NT2/D1 (cell line): Measurements from ENCODE around the gene DEXI.

Source experiments
- DNase-seq: peaks from one replicate; pipeline ENCODE4 v3.0.0-alpha.2; 2011; ENCODE audit warnings: low read depth, low spot score
- H3K27me3 ChIP-seq: 2 replicates; pipeline ENCODE4 v1.6.0; 2011; ENCODE audit warnings: mild to moderate bottlenecking; ENCODE audit not compliant: insufficient read length, insufficient read depth
- H3K36me3 ChIP-seq: 2 replicates; pipeline ENCODE4 v1.6.1; 2011; ENCODE audit warnings: mild to moderate bottlenecking, low read length, mixed read lengths; ENCODE audit not compliant: insufficient read depth, insufficient read length
- H3K4me1 ChIP-seq: 2 replicates; pipeline ENCODE4 v1.5.1; 2011; ENCODE audit not compliant: insufficient read depth, insufficient read length
- H3K4me3 ChIP-seq: 2 replicates; pipeline ENCODE4 v1.5.1; 2011; ENCODE audit warnings: low read depth; ENCODE audit not compliant: insufficient read length
- H3K9ac ChIP-seq: 2 replicates; pipeline ENCODE4 v1.6.0; 2011; ENCODE audit warnings: low read depth; ENCODE audit not compliant: insufficient read length
- H3K9me3 ChIP-seq: 2 replicates; pipeline ENCODE4 v1.5.1; 2011; ENCODE audit warnings: mild to moderate bottlenecking, low read length; ENCODE audit not compliant: insufficient read depth
- SUZ12 ChIP-seq: IDR thresholded peaks from 2 replicates; pipeline ENCODE4 v1.6.1; 2011; ENCODE audit not compliant: insufficient read length, insufficient read depth; ENCODE audit errors: extremely low read depth
- YY1 ChIP-seq: IDR thresholded peaks from 2 replicates; pipeline ENCODE4 v1.6.1; 2011; ENCODE audit not compliant: insufficient read length, insufficient read depth
- ZNF274 ChIP-seq: IDR thresholded peaks from 2 replicates; pipeline ENCODE4 v1.6.1; 2011; ENCODE audit warnings: mild to moderate bottlenecking, low read depth, low read length

The DEXI gene

DNA sequence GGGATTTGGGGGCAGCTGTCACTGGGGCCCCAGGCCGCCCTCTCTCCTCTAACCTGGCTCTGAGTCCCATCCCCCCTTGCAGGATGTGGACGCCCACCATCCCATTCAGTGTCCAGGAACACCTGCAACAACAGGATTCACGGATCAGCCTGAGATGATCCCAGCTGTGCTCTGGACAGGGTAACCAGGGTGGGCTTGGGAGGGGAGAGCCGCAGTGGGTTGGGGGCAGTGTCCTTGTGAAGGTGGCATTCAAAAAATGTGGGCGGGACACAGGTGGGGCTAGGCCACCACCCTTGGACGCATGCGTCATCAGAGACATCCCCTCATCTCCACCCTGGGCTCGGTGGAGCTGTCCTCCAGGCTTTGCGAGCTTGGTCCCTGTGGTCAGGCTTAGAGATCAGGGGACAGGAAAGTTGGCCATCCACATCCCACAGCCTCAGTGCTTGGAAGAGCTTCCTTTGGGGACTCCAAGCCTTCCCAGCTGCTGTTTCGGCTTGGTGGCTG lies 19.1 kb downstream of the DEXI start:
- Histone ChIP-seq H3K9ac (no peak overlapping the region), H3K9me3 (no peaks in the 10 kb centered on the region), H3K27me3 (no peaks in the 10 kb centered on the region), H3K36me3 (peaks cover 21% of the 10 kb centered on the region), H3K4me1 (peaks cover 6% of the 10 kb centered on the region), H3K4me3 (no peak overlapping the region)
- no peak for DNase-seq
- TF ChIP-seq ZNF274 (no peak), SUZ12 (no peak), YY1 (no peak)

DNA sequence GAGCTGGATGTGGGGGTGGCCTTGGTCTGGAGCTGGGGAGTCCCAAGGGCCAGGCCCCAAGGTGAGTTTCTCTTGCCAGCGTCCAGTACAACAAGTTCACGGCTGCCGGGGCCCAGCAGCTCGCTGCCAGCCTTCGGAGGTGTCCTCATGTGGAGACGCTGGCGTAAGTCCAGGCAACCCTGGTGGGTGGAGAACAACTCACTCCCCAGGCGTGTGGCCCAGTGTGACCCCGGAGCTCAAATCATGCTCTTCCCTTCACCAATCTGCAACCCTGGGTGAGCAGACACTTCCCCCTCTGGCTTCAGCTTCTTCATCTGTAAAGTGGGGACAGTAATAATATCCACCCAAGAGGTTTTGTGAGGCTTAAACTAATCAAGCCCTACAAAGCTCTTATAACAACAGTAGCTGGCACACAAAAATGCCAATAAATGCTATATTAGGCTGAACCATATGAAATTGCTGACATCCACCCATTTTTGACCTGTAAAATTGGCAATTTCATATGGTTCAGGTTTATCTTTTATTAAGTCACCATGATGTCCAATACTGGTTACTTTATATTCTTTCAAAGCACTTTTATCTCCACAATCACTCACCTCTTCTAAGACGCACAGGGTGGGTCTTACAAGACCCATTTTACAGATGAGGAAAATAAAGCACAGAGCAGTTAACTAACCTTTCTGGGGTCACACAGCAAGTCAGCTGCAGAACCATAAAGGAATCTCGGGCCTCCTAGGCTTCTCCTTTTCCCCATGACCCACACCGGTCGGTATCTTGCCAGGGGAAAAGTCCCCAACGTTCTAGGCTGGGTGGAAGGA lies 19.7 kb downstream of the DEXI start:
- H3K9ac ChIP-seq, result no peak overlapping the region
- H3K4me3 ChIP-seq, result no peak overlapping the region
- no peaks in the 10 kb centered on the region for H3K9me3 ChIP-seq
- H3K36me3 ChIP-seq, result peaks cover 16% of the 10 kb centered on the region
- TF ChIP-seq YY1, result no peak
- no peak for TF ChIP-seq ZNF274
- TF ChIP-seq SUZ12, result no peak
- H3K27me3 ChIP-seq, result no peaks in the 10 kb centered on the region
- H3K4me1 ChIP-seq, result peaks cover 7% of the 10 kb centered on the region
- DNase-seq, result no peak

DNA sequence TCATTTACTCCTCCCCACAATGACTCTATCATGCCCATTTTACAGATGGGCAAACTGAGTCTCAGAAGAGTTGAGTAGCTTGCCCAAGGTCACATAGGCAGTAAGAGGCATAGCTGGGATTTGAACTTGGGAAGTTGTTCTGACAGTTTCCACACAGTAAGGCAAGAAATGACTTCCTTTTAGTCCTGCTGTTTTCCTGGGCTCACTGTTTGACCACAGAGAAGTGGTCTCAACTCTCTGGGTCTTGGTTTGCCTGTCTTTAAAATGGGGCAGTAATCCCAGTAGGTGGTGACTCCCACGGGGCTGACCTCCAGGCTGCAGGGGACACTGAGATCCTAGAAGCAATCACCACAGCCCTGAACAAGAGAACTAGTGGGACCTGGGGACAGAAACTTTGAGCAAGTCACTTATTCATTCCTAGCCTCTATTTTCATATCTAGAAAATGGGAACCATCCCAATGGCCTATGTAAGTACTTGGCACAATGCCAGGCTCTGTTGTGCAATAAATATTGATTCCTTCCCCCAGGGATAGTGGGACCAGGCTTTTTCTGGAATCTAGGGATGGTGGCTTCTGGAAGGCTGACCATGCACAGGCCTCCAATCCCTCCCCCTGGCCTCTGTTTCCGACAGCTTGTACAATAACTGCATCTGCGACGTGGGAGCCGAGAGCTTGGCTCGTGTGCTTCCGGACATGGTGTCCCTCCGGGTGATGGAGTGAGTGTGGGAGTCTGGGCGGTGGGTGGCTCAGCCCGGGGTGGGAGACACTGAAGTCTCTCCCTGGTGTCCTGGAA lies 20.5 kb downstream of the DEXI start:
- no peaks in the 10 kb centered on the region for H3K9me3 ChIP-seq
- no peak overlapping the region for H3K9ac ChIP-seq
- H3K27me3 ChIP-seq, result no peaks in the 10 kb centered on the region
- peaks cover 7% of the 10 kb centered on the region for H3K4me1 ChIP-seq
- no peak for DNase-seq
- H3K36me3 ChIP-seq, result peaks cover 12% of the 10 kb centered on the region
- TF ChIP-seq SUZ12 (no peak), YY1 (no peak), ZNF274 (no peak)
- H3K4me3 ChIP-seq, result no peak overlapping the region

DNA sequence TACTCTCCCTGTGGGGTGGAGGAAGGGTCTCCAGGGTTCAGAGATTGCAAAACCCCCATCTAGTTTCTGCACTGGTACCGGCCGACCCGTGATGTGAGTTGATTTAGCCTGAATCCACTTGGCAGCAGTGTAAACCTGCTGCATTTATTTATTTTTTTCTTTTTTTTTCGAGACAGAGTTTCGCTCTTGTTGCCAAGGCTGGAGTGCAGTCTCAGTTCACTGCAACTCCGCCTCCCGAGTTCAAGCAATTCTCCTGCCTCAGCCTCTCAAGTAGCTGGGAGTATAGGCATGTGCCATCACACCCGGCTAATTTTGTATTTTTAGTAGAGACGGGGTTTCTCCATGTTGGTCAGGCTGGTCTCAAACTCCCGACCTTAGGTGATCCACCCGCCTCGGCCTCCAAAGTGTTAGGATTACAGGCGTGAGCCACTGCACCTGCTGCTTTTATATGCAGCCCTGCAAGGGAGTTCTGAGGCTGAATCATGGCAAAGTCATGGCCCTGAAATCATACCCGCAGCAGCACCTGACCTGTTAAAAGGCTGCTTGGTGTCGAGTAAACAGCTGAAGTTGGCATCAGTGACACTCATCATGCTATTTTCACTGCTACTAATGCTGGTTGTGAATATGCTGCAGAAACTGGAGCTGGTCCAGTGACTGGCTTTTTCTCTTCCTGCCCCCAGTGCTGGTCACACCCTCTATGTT lies 21.4 kb downstream of the DEXI start:
- TF ChIP-seq SUZ12 (no peak), ZNF274 (no peak), YY1 (no peak)
- peaks cover 9% of the 10 kb centered on the region for H3K36me3 ChIP-seq
- H3K9ac ChIP-seq, result no peak overlapping the region
- peaks cover 10% of the 10 kb centered on the region for H3K4me1 ChIP-seq
- no peaks in the 10 kb centered on the region for H3K9me3 ChIP-seq
- DNase-seq, result no peak
- no peaks in the 10 kb centered on the region for H3K27me3 ChIP-seq
- no peak overlapping the region for H3K4me3 ChIP-seq

GRCh38 chr16:10919003-10919351 lies 23.3 kb downstream of the DEXI start:
- peaks cover 10% of the 10 kb centered on the region for H3K4me1 ChIP-seq
- H3K36me3 ChIP-seq, result no peaks in the 10 kb centered on the region
- DNase-seq, result no peak
- H3K27me3 ChIP-seq, result no peaks in the 10 kb centered on the region
- no peak overlapping the region for H3K9ac ChIP-seq
- no peak overlapping the region for H3K4me3 ChIP-seq
- H3K9me3 ChIP-seq, result no peaks in the 10 kb centered on the region
- TF ChIP-seq SUZ12, result no peak
- TF ChIP-seq YY1, result no peak
- no peak for TF ChIP-seq ZNF274

DNA sequence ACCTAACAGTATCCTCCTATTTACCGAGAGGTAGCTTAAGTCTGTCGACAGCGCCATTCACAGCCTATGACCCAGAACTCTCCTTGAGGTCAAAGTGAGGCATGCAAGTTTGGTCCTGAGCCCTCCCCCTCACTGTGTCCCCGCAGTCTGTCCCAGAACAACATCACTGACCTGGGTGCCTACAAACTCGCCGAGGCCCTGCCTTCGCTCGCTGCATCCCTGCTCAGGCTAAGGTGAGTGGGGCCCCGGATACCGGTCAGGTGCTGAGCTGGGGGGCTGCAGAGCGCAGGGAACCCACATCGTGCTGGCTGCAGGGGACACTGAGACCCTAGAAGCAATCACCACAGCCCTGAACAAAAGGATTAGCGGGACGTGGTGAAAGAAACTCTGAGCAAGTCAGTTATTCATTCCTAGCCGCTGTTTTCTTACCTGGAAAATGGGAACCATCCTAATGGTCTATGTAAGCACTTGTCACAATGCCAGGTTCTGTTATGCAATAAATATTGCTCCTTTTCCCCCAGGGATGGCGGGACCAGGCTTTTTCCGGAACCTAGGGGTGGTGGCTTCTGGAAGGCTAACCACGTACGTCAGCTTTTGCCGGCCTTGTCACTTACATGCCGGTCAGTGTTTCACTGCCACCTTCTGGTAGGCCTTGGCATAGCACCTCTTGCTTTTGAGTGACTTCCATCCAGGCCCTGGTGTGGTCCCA lies 23.8 kb downstream of the DEXI start:
- H3K4me3 ChIP-seq, result no peak overlapping the region
- H3K9me3 ChIP-seq, result no peaks in the 10 kb centered on the region
- H3K9ac ChIP-seq, result peak overlapping the region; percentile 44
- peak; percentile 96 for DNase-seq
- TF ChIP-seq YY1, result no peak
- TF ChIP-seq ZNF274, result no peak
- no peak for TF ChIP-seq SUZ12
- H3K36me3 ChIP-seq, result no peaks in the 10 kb centered on the region
- no peaks in the 10 kb centered on the region for H3K27me3 ChIP-seq
- peaks cover 9% of the 10 kb centered on the region for H3K4me1 ChIP-seq
